Brain microvascular endothelial cell (primary cell): ENCODE measurements around the gene PLXNA2.

Source experiments
- DNase-seq: peaks from one replicate; pipeline ENCODE4 v3.0.0-alpha.2; 2020
- H3K27ac ChIP-seq: fragments of 250-450 bp; sonication (Bioruptor Pico); 2 replicates; pipeline ENCODE4 v1.5.1; 2020; ENCODE audit warnings: mild to moderate bottlenecking, moderate library complexity
- H3K27me3 ChIP-seq: fragments of 250-450 bp; sonication (Bioruptor Pico); replicated peaks from 2 replicates; pipeline ENCODE4 v1.5.1; 2020; ENCODE audit warnings: mild to moderate bottlenecking
- H3K36me3 ChIP-seq: fragments of 250-450 bp; sonication (Bioruptor Pico); replicated peaks from 2 replicates; pipeline ENCODE4 v1.5.1; 2020; ENCODE audit warnings: mild to moderate bottlenecking
- H3K4me3 ChIP-seq: 2 replicates; pipeline ENCODE4 v1.5.1; 2011; ENCODE audit warnings: low read depth, mild to moderate bottlenecking, control low read depth, low read length, moderate library complexity
- CTCF ChIP-seq: IDR thresholded peaks from 2 replicates; pipeline ENCODE4 v1.5.1; 2011; ENCODE audit warnings: low read depth, mild to moderate bottlenecking, moderate library complexity, low read length, control low read depth, inconsistent platforms; ENCODE audit errors: missing control alignments
- in situ Hi-C: cut with HindIII; loops from 2 replicates; pipeline ENCODE4 v1.10.0; 2017; ENCODE audit warnings: low sequenced_read_pairs, low pct_ligation_motif_present

The PLXNA2 gene

GRCh38 chr1:208228550-208228949, 15.6 kb downstream of the PLXNA2 start:
- Histone ChIP-seq H3K4me3 (no peak overlapping the region), H3K36me3 (no peaks in the 10 kb centered on the region), H3K27ac (no peak overlapping the region), H3K27me3 (no peaks in the 10 kb centered on the region)
- in situ Hi-C loops, result no loop called here
- no peak for TF ChIP-seq CTCF
- DNase-seq, result no peak

- Histone ChIP-seq H3K27me3 (no peaks in the 10 kb centered on the region), H3K4me3 (no peak overlapping the region), H3K27ac (no peak overlapping the region), H3K36me3 (no peaks in the 10 kb centered on the region)
- DNase-seq, result no peak
- in situ Hi-C loops, result no loop called here
- no peak for TF ChIP-seq CTCF
Measured at GRCh38 chr1:208228026-208228425, 16.2 kb downstream of the PLXNA2 start.

- Histone ChIP-seq H3K4me3 (no peak overlapping the region), H3K27ac (peak overlapping the region; percentile 60), H3K27me3 (no peaks in the 10 kb centered on the region), H3K36me3 (no peaks in the 10 kb centered on the region)
- in situ Hi-C loops, result no loop called here
- no peak for DNase-seq
- TF ChIP-seq CTCF, result no peak
Measured at GRCh38 chr1:208227366-208227765, 16.8 kb downstream of the PLXNA2 start.

- H3K36me3 ChIP-seq, result no peaks in the 10 kb centered on the region
- TF ChIP-seq CTCF, result no peak
- in situ Hi-C loops, result no loop called here
- peak overlapping the region; percentile 60 for H3K27ac ChIP-seq
- no peak overlapping the region for H3K4me3 ChIP-seq
- no peak for DNase-seq
- no peaks in the 10 kb centered on the region for H3K27me3 ChIP-seq
Measured at GRCh38 chr1:208225954-208226937, 17.9 kb downstream of the PLXNA2 start.

GRCh38 chr1:208224192-208224713, 19.9 kb downstream of the PLXNA2 start:
- TF ChIP-seq CTCF, result no peak
- H3K36me3 ChIP-seq, result no peaks in the 10 kb centered on the region
- no peak overlapping the region for H3K27ac ChIP-seq
- no peak overlapping the region for H3K4me3 ChIP-seq
- DNase-seq, result no peak
- in situ Hi-C loops, result no loop called here
- H3K27me3 ChIP-seq, result no peaks in the 10 kb centered on the region
